HepG2 (cell line): Measurements from ENCODE around the gene TAS2R60. TPM values are rescaled to one million over a fixed set of nuclear protein-coding genes. Genes with fewer than 3 reads are reported as not detected.

Source experiments
- ATAC-seq: fragments of 200-7000 bp; cut with Tn5 transposase; 3 replicates; pipeline ENCODE4 v1.9.1; 2020; ENCODE audit warnings: mild to moderate bottlenecking, moderate library complexity
- BruUV-seq: library from RNA; stranded (reverse); fragments of 400-500 nt; replicated peaks from 2 replicates; lab custom pipeline; 2021; lab: Mats Ljungman, UMichigan
- CTCF ChIA-PET: fragments of 300-600 bp; formaldehyde crosslinking; extraction: SDS; loops from one replicate; lab custom pipeline; 2021; ENCODE audit warnings: low total read pairs, inconsistent platforms, low intra/inter-chr PET ratio; lab: Yijun Ruan, JAX
- POLR2A ChIA-PET: fragments of 350-600 bp; sonication (Branson Sonifier 250); formaldehyde crosslinking; loops from one replicate; lab custom pipeline; 2020; ENCODE audit warnings: antibody characterized with exemption, inconsistent platforms; lab: Yijun Ruan, JAX
- DNase-seq: peaks from one replicate; pipeline ENCODE4 v3.0.0-alpha.2; 2015; ENCODE audit warnings: low spot score
- FAIRE-seq: peaks from 3 replicates; lab custom pipeline; 2011; peaks lifted over from hg19 to GRCh38; lab: Jason Lieb, UNC
- H2AFZ ChIP-seq: one replicate; pipeline ENCODE4 v1.6.1; 2011; ENCODE audit warnings: low read length, inconsistent platforms
- H3K27ac ChIP-seq: fragments of 300-600 bp; 3 replicates; pipeline ENCODE4 v1.8.0; 2011; ENCODE audit warnings: mixed run types, mild to moderate bottlenecking, mixed read lengths, low read length, inconsistent platforms; ENCODE audit not compliant: insufficient read depth; ENCODE audit errors: extremely low read length
- H3K27me3 ChIP-seq, 2 experiments: fragments of 200-600 bp in 1 of 2; 2 replicates in 1 of 2; 3 replicates in 1 of 2; pipeline versions ENCODE4 v1.6.0 to v1.8.0; 2011; ENCODE audit warnings: low read length in 2 of 2, mild to moderate bottlenecking in 2 of 2, moderate library complexity in 2 of 2, inconsistent platforms in 1 of 2; ENCODE audit not compliant: insufficient read depth in 2 of 2, control insufficient read depth in 1 of 2
- H3K36me3 ChIP-seq, 2 experiments: fragments of 200-600 bp in 1 of 2; replicated peaks in 1 of 2; 2 replicates in 1 of 2; 3 replicates in 1 of 2; pipeline versions ENCODE4 v1.5.1 to v1.8.0; 2011; ENCODE audit warnings: low read length in 2 of 2, inconsistent platforms in 1 of 2; ENCODE audit not compliant: insufficient read depth in 2 of 2, control insufficient read depth in 1 of 2
- H3K4me1 ChIP-seq: 2 replicates; pipeline ENCODE4 v1.5.1; 2012; ENCODE audit warnings: low read length, inconsistent platforms; ENCODE audit not compliant: insufficient read depth
- H3K4me2 ChIP-seq: 2 replicates; pipeline ENCODE4 v1.6.0; 2011; ENCODE audit warnings: low read depth, low read length, inconsistent platforms
- H3K4me3 ChIP-seq, 3 experiments: fragments of 200-600 bp in 1 of 3; sonication (generic), shearing (Covaris generic) in 1 of 3; replicated peaks in 1 of 3; 2 replicates each; pipeline ENCODE4 v1.5.1; 2011 to 2016; ENCODE audit warnings: low read length in 3 of 3, inconsistent platforms in 2 of 3, low read depth in 2 of 3, mild to moderate bottlenecking in 2 of 3, control low read depth in 1 of 3, mixed read lengths in 1 of 3; ENCODE audit not compliant: insufficient read depth in 1 of 3
- H3K79me2 ChIP-seq: one replicate; pipeline ENCODE4 v1.6.1; 2011; ENCODE audit warnings: low read length, inconsistent platforms; ENCODE audit not compliant: insufficient read depth
- H3K9ac ChIP-seq: 2 replicates; pipeline ENCODE4 v1.6.0; 2011; ENCODE audit warnings: mild to moderate bottlenecking, low read depth, low read length, inconsistent platforms; ENCODE audit not compliant: insufficient read depth
- H3K9me3 ChIP-seq: 2 replicates; pipeline ENCODE4 v1.5.1; 2012; ENCODE audit warnings: mild to moderate bottlenecking, low read length
- H4K20me1 ChIP-seq: 2 replicates; pipeline ENCODE4 v1.6.0; 2011; ENCODE audit warnings: inconsistent platforms, mild to moderate bottlenecking, low read length, moderate library complexity; ENCODE audit not compliant: insufficient read depth
- AGO1 ChIP-seq: fragments of 200-400 bp; formaldehyde crosslinking; IDR thresholded peaks from 2 replicates; pipeline ENCODE4 v1.6.1; 2017; ENCODE audit warnings: mild to moderate bottlenecking, low read depth, low read length, moderate library complexity; ENCODE audit not compliant: poor library complexity, severe bottlenecking
- ARNTL ChIP-seq: sonication (generic); formaldehyde crosslinking; IDR thresholded peaks from 2 replicates; pipeline ENCODE4 v1.4.0; 2020; ENCODE audit warnings: mild to moderate bottlenecking, missing genetic modification reagents
- CERS6 ChIP-seq: sonication (generic); formaldehyde crosslinking; IDR thresholded peaks from 2 replicates; pipeline ENCODE4 v1.5.0; 2020; ENCODE audit warnings: missing genetic modification reagents
- DNMT1 ChIP-seq: sonication (generic); formaldehyde crosslinking; IDR thresholded peaks from 2 replicates; pipeline ENCODE4 v1.5.1; 2020; ENCODE audit warnings: mild to moderate bottlenecking, missing genetic modification reagents
- FOXA1 ChIP-seq, 2 experiments: fragments of 450-650 bp in 1 of 2; sonication (generic) in 1 of 2; formaldehyde crosslinking in 1 of 2; IDR thresholded peaks; 2 replicates each; pipeline versions ENCODE4 v1.4.0 to v1.6.1; 2016 to 2020; ENCODE audit warnings: missing genetic modification reagents in 1 of 2
- GPBP1L1 ChIP-seq: sonication (generic); formaldehyde crosslinking; IDR thresholded peaks from 2 replicates; pipeline ENCODE4 v1.5.0; 2020; ENCODE audit warnings: mild to moderate bottlenecking, missing genetic modification reagents
- HNF4A ChIP-seq: sonication (generic); formaldehyde crosslinking; IDR thresholded peaks from 2 replicates; pipeline ENCODE4 v1.4.0; 2020; ENCODE audit warnings: missing genetic modification reagents
- HNRNPH1 ChIP-seq: fragments of 200-400 bp; formaldehyde crosslinking; optimal IDR thresholded peaks from 2 replicates; pipeline ENCODE3; 2017; ENCODE audit warnings: mild to moderate bottlenecking, low read depth, low read length
- MAFF ChIP-seq: IDR thresholded peaks from 2 replicates; pipeline ENCODE4 v1.6.1; 2011; ENCODE audit warnings: low read depth, low read length, improper control_type of control experiment
- NCOA1 ChIP-seq: sonication (generic); formaldehyde crosslinking; IDR thresholded peaks from 2 replicates; pipeline ENCODE4 v1.9.0; 2021; ENCODE audit warnings: missing genetic modification reagents
- NKX3-1 ChIP-seq: sonication (generic); formaldehyde crosslinking; IDR thresholded peaks from 2 replicates; pipeline ENCODE4 v1.5.0; 2020; ENCODE audit warnings: missing genetic modification reagents
- PITX1 ChIP-seq: sonication (generic); formaldehyde crosslinking; IDR thresholded peaks from 2 replicates; pipeline ENCODE4 v1.5.1; 2020; ENCODE audit warnings: mild to moderate bottlenecking, missing genetic modification reagents
- PLSCR1 ChIP-seq: sonication (generic); formaldehyde crosslinking; IDR thresholded peaks from 2 replicates; pipeline ENCODE4 v1.5.0; 2020; ENCODE audit warnings: missing genetic modification reagents, mild to moderate bottlenecking, borderline replicate concordance
- ZNF232 ChIP-seq: sonication (generic); formaldehyde crosslinking; IDR thresholded peaks from 2 replicates; pipeline ENCODE4 v1.4.0; 2020; ENCODE audit warnings: missing genetic modification reagents, borderline replicate concordance
- ZNF33B ChIP-seq: sonication (generic); formaldehyde crosslinking; IDR thresholded peaks from 2 replicates; pipeline ENCODE4 v1.5.1; 2020; ENCODE audit warnings: mild to moderate bottlenecking, missing genetic modification reagents
- ZNF432 ChIP-seq: sonication (generic); formaldehyde crosslinking; IDR thresholded peaks from 2 replicates; pipeline ENCODE4 v1.5.0; 2020; ENCODE audit warnings: missing genetic modification reagents, mild to moderate bottlenecking, borderline replicate concordance
- ZNF460 ChIP-seq: sonication (generic); formaldehyde crosslinking; IDR thresholded peaks from 2 replicates; pipeline ENCODE4 v1.5.1; 2020; ENCODE audit warnings: missing genetic modification reagents, mild to moderate bottlenecking, borderline replicate concordance
- ZNF547 ChIP-seq: sonication (generic); formaldehyde crosslinking; IDR thresholded peaks from 2 replicates; pipeline ENCODE4 v1.5.1; 2020; ENCODE audit warnings: mild to moderate bottlenecking, missing genetic modification reagents
- ZNF770 ChIP-seq: sonication (generic); formaldehyde crosslinking; IDR thresholded peaks from 2 replicates; pipeline ENCODE4 v1.5.0; 2020; ENCODE audit warnings: mild to moderate bottlenecking, missing genetic modification reagents
- ZNF891 ChIP-seq: sonication (generic); formaldehyde crosslinking; IDR thresholded peaks from 2 replicates; pipeline ENCODE4 v1.5.0; 2020; ENCODE audit warnings: mild to moderate bottlenecking, missing genetic modification reagents
- ZSCAN12 ChIP-seq: sonication (generic); formaldehyde crosslinking; IDR thresholded peaks from 2 replicates; pipeline ENCODE4 v1.9.0; 2021; ENCODE audit warnings: mild to moderate bottlenecking, missing genetic modification reagents
- WGBS: methylation state at CpG from one replicate; pipeline ENCODE4 v1.1.6; 2017; ENCODE audit warnings: low lambda C conversion rate; 5-methylcytosine and 5-hydroxymethylcytosine counted together
- in situ Hi-C: cut with HindIII; loops from 2 replicates; pipeline ENCODE4 v1.10.0; 2017; ENCODE audit warnings: low pct_unique_long_range_greater_than_20kb; ENCODE audit not compliant: extremely low pct_ligation_motif_present
- intact Hi-C: fragments of 100-400 bp; cut with micrococcal nuclease; formaldehyde crosslinking; loops from one replicate; pipeline ENCODE4 v1.10.0; 2022; ENCODE audit not compliant: unreplicated experiment
- polyA plus RNA-seq, 8 experiments: library from polyadenylated mRNA; depleted of rRNA in 3 of 8; stranded (reverse) in 7 of 8; unstranded in 1 of 8; fragments of >200 nt; fragmentation: Illumina TruSeq in 4 of 8; extraction: Trizol in 4 of 8; gene quantifications; 2 replicates each; pipeline versions ENCODE4 v1.2.1 to v1.2.3, GENCODE V29; 2011 to 2016; ENCODE audit warnings: low read depth in 4 of 8, missing spikeins in 1 of 8, mixed read lengths in 1 of 8; ENCODE audit not compliant: insufficient read depth in 1 of 8
- total RNA-seq, 5 experiments: library from RNA; depleted of rRNA; stranded (reverse); fragments of >200 nt; fragmentation: Illumina TruSeq; extraction: Trizol; gene quantifications; 2 replicates each; pipeline ENCODE4 v1.2.3, GENCODE V29; 2016; ENCODE audit warnings: low read depth in 1 of 5

TAS2R60 gene
- total and polyA plus RNA-seq, 2 of the 13 experiments (the other 11 are each of a cell fraction or from before 2014, with no cell fraction given), result not detected

GRCh38 chr7:143451746-143452145 lies 8.5 kb downstream of the TAS2R60 start (continued):
- TF ChIP-seq NKX3-1 (CRISPR knock-in tag) (no peak), ZNF33B (CRISPR knock-in tag) (no peak), ZNF460 (no peak)

- Histone ChIP-seq H3K79me2 (no peaks in the 10 kb centered on the region), H3K9ac (no peak overlapping the region), H3K4me2 (no peak overlapping the region), H3K27ac (no peak overlapping the region), H4K20me1 (no peaks in the 10 kb centered on the region), H3K27me3 (no peaks in the 10 kb centered on the region), H3K4me3 (no peak overlapping the region), H2AFZ (no peak overlapping the region), H3K4me1 (no peaks in the 10 kb centered on the region), H3K9me3 (no peaks in the 10 kb centered on the region), H3K36me3 (no peaks in the 10 kb centered on the region)
- no TSS peak for BruUV-seq
- intact Hi-C loops, result no loop called here
- 0% methylated on average over 2 of the region's 2 CpGs for WGBS
- FAIRE-seq (no peak), ATAC-seq (no peak), DNase-seq (no peak)
- CTCF ChIA-PET, result no interaction called here
- POLR2A ChIA-PET, result no interaction called here
- in situ Hi-C loops, result no loop called here
- no peak for TF ChIP-seq PLSCR1 (CRISPR knock-in tag)
- no peak for TF ChIP-seq GPBP1L1 (CRISPR knock-in tag)
- TF ChIP-seq ZNF770 (CRISPR knock-in tag), result no peak
- TF ChIP-seq ZSCAN12 (CRISPR knock-in tag), result no peak
- TF ChIP-seq FOXA1 (IDR thresholded peaks at IDR 0.05), result no peak
- no peak for TF ChIP-seq FOXA1 (CRISPR knock-in tag; IDR thresholded peaks at IDR 0.05)
- TF ChIP-seq ZNF891, result no peak
- no peak for TF ChIP-seq CERS6 (CRISPR knock-in tag)
- no peak for TF ChIP-seq PITX1 (CRISPR knock-in tag)
- no peak for TF ChIP-seq ZNF432
- TF ChIP-seq ZNF547 (CRISPR knock-in tag), result no peak
- TF ChIP-seq DNMT1, result no peak
- TF ChIP-seq ARNTL (CRISPR knock-in tag), result no peak
- TF ChIP-seq HNRNPH1, result no peak
- TF ChIP-seq NCOA1 (CRISPR knock-in tag), result no peak
- no peak for TF ChIP-seq AGO1
- no peak for TF ChIP-seq HNF4A (CRISPR knock-in tag)
- TF ChIP-seq ZNF232 (CRISPR knock-in tag), result no peak
- TF ChIP-seq MAFF, result no peak
These were observed 9.2 kb downstream of the TAS2R60 start for GRCh38 chr7:143452495-143452894.
